Activated naive CD4-positive, alpha-beta T cell (primary cell): ENCODE measurements around the gene ADAMTS9.

Experiments
- DNase-seq, 4 experiments: peaks; one replicate each; lab custom pipeline; 2025; lab: John Stamatoyannopoulos, UW

Gene ADAMTS9

DNA sequence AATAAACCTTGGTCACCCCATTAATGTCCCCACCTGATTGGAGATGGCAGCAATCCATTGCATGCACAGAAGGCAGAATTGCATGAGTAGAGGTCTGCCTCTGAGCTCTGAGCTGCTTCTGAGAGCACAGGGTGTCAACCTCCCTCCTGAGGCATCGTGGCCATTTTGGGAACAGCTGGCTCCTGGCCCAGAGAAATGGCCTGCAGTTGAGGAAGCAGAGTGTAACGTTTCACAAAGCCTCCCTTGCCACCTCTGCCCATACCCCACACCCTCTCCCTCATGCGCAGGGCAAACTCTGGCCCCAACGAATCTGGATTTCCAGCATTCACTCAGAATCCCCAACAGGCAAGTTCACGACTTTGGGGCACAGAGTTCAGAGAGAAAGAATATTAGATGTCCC is 198.9 kb downstream of the ADAMTS9 start:
- DNase-seq, result no peak

GRCh38 chr3:64484289-64484992 is 203.4 kb downstream of the ADAMTS9 start:
- DNase-seq, result peak in 3 of 4 experiments; percentile 25 to 42 (median 27)

- no peak for DNase-seq
Observed at GRCh38 chr3:64483467-64483866, 204.3 kb downstream of the ADAMTS9 start.

DNA sequence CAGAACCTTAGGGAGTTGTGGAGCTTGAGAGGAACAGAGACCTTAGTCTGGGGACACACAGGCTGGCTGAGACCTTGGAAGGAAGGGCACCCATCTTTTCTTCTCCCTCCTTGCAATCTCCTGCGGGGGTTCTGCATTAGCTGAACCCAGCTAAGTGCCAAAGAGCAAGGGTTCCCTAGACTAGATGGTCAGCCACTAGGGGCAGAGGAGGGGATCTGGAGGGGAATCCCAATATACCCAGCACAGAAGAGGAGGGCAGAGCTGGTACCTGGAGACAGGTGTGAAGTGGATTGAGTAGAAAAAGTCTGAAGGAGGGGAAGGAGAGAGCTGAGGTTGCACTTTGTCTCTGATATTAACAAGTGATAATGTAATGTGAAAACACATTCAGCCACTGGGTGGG is 212.8 kb downstream of the ADAMTS9 start:
- DNase-seq, result no peak

GRCh38 chr3:64473466-64473865 is 214.3 kb downstream of the ADAMTS9 start:
- no peak for DNase-seq

- DNase-seq, result no peak
Observed at GRCh38 chr3:64470436-64470835, 217.4 kb downstream of the ADAMTS9 start.

- no peak for DNase-seq
Observed at GRCh38 chr3:64467255-64467944, 220.4 kb downstream of the ADAMTS9 start.
